ENCODE measurements around the gene NDUFC1.

GRCh38 chr4:139301821-139302611 lies at the start of gene NDUFC1:
- TF ChIP-seq CTCF (IDR thresholded peaks at IDR 0.05 in 4 of 5, conservative IDR thresholded peaks at IDR 0.05 in 1 of 5): peak in 3 of 5 experiments; percentile 18 to 54 (median 27)
- no peak for TF ChIP-seq POLR2A (IDR thresholded peaks at IDR 0.05)
